Cardiac fibroblast (primary cell): ENCODE measurements around the gene TAF3.
"Not testable (repeated sequence)": the region's sequence is repeated elsewhere in the genome, so short reads cannot be mapped to it uniquely, and the experiment has no call there.

Source experiments
- DNase-seq, 2 donors: peaks; one replicate each; pipeline versions ENCODE4 v3.0.0 to v3.0.0-alpha.2; 2010; ENCODE audit warnings: low read depth in 2 of 2
- H3K4me3 ChIP-seq, 2 donors: replicated peaks in 1 of 2; 1 replicate in 1 of 2; 2 replicates in 1 of 2; pipeline ENCODE4 v1.5.1; 2011; ENCODE audit warnings: low read depth in 2 of 2, low read length in 2 of 2, mild to moderate bottlenecking in 2 of 2, moderate library complexity in 1 of 2
- TF ChIP-seq, protein P1 (sequence below): IDR thresholded peaks from one replicate; pipeline ENCODE4 v1.5.1; 2011; ENCODE audit warnings: low read depth, mild to moderate bottlenecking, low read length, inconsistent platforms

The TAF3 gene

DNA sequence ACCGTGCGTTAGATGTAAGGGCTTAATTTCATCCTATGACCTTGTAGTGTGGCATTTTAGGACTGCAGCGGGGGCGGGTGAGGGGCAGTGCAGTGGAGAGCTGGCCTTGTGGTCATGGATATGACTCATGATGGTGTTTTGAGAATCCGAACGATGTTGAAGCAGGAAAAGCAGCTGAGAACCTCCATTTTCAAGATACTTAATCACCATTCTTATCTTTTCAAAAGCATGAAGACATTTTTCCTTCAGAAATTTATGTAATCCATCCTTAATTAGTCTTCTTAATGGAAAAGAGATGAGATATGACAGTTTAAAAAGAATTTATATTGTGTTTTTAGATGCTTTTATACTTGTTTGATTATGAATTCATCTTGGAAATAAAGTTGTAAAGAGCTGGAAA lies 20.7 kb upstream of the TAF3 start:
- TF ChIP-seq, protein P1, sequence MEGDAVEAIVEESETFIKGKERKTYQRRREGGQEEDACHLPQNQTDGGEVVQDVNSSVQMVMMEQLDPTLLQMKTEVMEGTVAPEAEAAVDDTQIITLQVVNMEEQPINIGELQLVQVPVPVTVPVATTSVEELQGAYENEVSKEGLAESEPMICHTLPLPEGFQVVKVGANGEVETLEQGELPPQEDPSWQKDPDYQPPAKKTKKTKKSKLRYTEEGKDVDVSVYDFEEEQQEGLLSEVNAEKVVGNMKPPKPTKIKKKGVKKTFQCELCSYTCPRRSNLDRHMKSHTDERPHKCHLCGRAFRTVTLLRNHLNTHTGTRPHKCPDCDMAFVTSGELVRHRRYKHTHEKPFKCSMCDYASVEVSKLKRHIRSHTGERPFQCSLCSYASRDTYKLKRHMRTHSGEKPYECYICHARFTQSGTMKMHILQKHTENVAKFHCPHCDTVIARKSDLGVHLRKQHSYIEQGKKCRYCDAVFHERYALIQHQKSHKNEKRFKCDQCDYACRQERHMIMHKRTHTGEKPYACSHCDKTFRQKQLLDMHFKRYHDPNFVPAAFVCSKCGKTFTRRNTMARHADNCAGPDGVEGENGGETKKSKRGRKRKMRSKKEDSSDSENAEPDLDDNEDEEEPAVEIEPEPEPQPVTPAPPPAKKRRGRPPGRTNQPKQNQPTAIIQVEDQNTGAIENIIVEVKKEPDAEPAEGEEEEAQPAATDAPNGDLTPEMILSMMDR = no peak
- peak; percentile 89 to 94 for DNase-seq
- H3K4me3 ChIP-seq = no peak overlapping the region

DNA sequence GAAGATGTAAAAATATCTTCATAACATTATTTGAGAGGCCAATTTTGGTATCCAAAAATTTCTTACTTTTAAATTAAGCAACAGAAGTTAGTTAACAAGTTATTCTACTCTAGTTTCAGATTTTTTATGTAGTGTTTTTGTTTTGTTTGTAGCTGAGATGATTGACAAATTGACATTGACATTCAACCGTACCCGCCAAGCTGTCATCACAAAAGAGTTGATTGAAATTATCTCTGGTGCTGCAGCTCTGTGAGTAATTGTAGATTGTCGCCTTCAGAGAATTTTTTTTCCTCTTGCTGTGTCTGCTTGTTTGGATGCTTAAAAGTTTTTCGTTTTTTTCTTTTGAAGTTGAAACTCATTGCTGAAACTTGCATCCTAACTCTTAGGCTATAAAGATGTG lies 15.7 kb upstream of the TAF3 start:
- no peak for DNase-seq
- H3K4me3 ChIP-seq = no peak overlapping the region

DNA sequence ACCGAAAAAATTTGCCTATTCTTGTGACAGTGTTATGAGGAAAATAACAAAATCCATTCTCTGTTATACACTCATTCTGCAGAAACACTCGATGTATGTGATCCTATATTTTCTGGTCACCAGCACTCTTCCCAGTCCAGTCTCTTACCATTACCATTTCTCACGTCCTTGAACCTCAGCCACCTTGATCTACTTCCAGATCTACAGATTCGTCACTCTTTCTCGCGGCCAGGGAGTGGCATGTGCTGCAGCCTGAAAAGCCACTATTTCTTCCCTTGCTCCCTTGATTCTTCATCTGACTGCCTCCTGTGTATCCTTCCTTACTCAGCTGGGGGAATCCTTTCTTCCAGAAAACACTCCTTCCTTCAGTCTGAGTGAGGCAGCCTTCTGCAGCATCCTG lies 14.1 kb upstream of the TAF3 start:
- TF ChIP-seq, protein P1 = no peak
- H3K4me3 ChIP-seq = no peak overlapping the region
- DNase-seq = no peak

More for the DNA sequence above, 15.7 kb upstream of the TAF3 start:
- TF ChIP-seq, protein P1 = no peak

DNA sequence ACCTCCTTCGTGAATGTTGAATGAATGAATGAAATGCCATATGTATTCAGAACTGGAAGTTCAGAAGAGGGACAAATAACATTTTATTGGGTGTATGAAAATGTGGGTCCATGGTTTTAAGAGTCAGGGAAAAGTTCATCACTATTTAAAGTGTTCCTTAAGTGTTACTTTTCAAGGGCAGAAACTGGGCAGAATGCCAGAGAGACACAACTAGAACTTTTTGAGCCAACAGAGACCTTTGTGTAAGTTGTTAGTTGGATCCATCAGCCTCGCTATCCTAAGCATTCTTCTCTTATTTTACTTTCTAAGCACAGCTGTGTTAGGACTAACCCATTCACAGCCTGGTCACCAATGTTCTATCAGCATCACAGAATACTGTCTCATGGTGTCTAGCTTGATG lies 13.6 kb upstream of the TAF3 start:
- TF ChIP-seq, protein P1 = no peak
- no peak for DNase-seq
- H3K4me3 ChIP-seq = no peak overlapping the region

DNA sequence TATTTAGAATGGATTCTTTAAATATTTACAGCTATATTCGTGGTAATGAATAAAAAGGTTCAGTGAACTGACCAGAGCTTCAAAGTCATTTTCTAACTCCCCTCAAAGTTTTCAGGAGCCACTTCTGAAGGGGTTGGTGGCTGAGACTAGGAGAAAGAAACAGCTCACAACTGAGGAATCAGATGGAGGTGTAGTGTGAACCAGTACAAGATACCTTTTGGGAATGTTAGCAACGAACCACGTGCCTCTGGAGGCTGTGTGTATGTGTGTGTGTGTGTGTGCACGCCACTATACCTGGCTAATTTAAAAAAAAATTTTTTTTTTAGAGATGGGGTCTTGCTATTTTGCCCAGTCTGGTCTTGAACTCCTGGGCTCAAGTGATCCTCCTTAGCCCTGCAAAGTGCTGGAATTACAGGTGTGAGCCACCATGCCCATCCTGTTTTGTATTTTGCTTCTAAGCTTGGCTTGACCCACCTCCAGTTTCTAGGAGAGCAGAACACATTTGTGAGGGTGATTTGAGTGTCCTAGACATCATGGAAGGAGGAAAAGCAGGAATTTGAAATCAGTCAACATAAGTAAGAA lies 9.5 kb upstream of the TAF3 start:
- no peak overlapping the region for H3K4me3 ChIP-seq
- TF ChIP-seq, protein P1 = no peak
- DNase-seq = no peak

DNA sequence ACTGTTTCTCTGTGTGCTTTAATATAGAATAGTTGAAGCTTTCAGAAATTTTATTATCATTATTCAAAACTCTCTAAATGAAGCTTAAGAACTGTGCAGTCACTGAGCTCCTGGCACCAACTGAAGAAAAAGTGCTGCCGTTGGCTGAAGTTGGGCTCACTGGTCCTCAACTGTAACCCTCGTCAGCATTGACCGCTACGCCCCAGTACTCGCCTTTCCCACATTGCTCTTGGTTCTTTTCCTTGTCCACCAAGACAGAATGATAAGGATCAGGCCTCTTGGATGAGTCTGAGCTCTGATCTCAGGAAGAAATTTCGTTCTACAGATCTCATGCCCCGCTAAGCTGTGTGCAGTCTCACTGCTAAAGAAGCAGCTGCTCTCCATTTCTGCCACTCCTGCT lies 7.9 kb upstream of the TAF3 start:
- TF ChIP-seq, protein P1 = no peak
- no peak overlapping the region for H3K4me3 ChIP-seq
- no peak for DNase-seq

DNA sequence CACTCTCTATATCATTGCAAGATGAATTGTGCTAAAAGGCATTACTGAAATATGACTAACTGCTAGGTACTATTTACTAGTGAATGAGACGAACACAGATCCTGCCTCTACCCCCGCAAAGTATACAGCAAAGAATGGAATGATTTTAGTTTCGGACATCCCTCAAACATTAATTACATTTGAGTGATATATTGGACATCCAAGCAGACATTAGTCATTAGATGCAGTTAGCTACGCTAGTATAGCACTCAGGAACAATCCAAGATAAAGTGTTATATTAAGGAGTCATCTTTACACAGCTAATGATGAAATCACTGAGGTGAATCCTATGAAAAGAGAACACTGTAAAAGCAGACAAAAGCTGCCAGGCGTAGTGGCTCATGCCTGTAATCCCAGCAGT lies 7.3 kb upstream of the TAF3 start:
- TF ChIP-seq, protein P1 = no peak
- DNase-seq = no peak

DNA sequence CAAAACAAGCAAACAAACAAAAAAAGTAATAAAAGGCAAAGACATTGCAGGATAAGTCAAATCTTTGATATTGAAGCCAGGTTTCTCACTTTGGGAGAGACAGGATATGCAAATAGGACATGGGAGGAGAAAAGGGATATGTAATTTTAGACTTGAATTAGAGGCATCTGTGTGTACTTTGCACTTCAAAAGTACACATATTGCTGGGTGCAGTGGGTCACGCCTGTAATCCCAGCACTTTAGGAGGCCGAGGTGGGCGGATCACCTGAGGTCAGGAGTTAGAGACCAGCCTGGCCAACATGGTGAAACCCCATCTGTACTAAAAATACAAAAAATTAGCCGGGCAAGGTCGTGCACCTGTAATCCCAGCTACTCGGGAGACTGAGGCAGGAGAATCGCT lies 6.6 kb upstream of the TAF3 start:
- H3K4me3 ChIP-seq, DNase-seq: not testable (repeated sequence)

More for the DNA sequence above, 7.3 kb upstream of the TAF3 start:
- H3K4me3 ChIP-seq = no peak overlapping the region
